KMS-11 (cell line): Measurements from ENCODE around the gene MYT1.

Source experiments
- H2AFZ ChIP-seq: fragments of 200-600 bp; sonication (generic); 2 replicates; pipeline ENCODE4 v1.6.1; 2016; ENCODE audit warnings: antibody characterized with exemption, mixed run types, low read depth
- H3K27ac ChIP-seq: fragments of 200-600 bp; sonication (generic); 2 replicates; pipeline ENCODE4 v1.6.1; 2016; ENCODE audit warnings: mild to moderate bottlenecking, mixed run types
- H3K27me3 ChIP-seq: fragments of 200-600 bp; sonication (generic); 2 replicates; pipeline ENCODE4 v1.6.1; 2017; ENCODE audit warnings: mild to moderate bottlenecking, low read depth, mixed run types, moderate library complexity; ENCODE audit not compliant: insufficient read depth
- H3K36me3 ChIP-seq: fragments of 200-600 bp; sonication (generic); 2 replicates; pipeline ENCODE4 v1.6.1; 2017; ENCODE audit warnings: mild to moderate bottlenecking, mixed run types; ENCODE audit not compliant: insufficient read depth
- H3K4me1 ChIP-seq: fragments of 200-600 bp; sonication (generic); 2 replicates; pipeline ENCODE4 v1.6.1; 2016; ENCODE audit warnings: mild to moderate bottlenecking, low read depth, mixed run types; ENCODE audit not compliant: poor library complexity, severe bottlenecking
- H3K4me2 ChIP-seq: fragments of 200-600 bp; sonication (generic); 2 replicates; pipeline ENCODE4 v1.7.0; 2016; ENCODE audit warnings: mild to moderate bottlenecking, mixed run types
- H3K4me3 ChIP-seq: fragments of 200-600 bp; sonication (generic); IDR thresholded peaks from 2 replicates; pipeline ENCODE4 v1.6.1; 2017; ENCODE audit warnings: low read depth, low read length, mixed read lengths; ENCODE audit not compliant: insufficient read depth
- H3K79me2 ChIP-seq: fragments of 200-600 bp; sonication (generic); 2 replicates; pipeline ENCODE4 v1.6.1; 2016; ENCODE audit warnings: low read depth, mixed run types; ENCODE audit not compliant: insufficient read depth
- H3K9ac ChIP-seq: fragments of 200-600 bp; sonication (generic); 2 replicates; pipeline ENCODE4 v1.6.1; 2016; ENCODE audit warnings: mild to moderate bottlenecking, mixed run types
- H4K20me1 ChIP-seq: fragments of 200-600 bp; sonication (generic); 2 replicates; pipeline ENCODE4 v1.6.1; 2016; ENCODE audit warnings: mild to moderate bottlenecking, mixed run types; ENCODE audit not compliant: insufficient read depth
- TF ChIP-seq, protein P1 (sequence below): fragments of 200-600 bp; sonication (generic); conservative IDR thresholded peaks from 2 replicates; pipeline ENCODE4 v1.6.1; 2017; ENCODE audit warnings: low read depth, mild to moderate bottlenecking, antibody characterized with exemption, low read length, moderate library complexity, mixed read lengths

MYT1 gene

DNA sequence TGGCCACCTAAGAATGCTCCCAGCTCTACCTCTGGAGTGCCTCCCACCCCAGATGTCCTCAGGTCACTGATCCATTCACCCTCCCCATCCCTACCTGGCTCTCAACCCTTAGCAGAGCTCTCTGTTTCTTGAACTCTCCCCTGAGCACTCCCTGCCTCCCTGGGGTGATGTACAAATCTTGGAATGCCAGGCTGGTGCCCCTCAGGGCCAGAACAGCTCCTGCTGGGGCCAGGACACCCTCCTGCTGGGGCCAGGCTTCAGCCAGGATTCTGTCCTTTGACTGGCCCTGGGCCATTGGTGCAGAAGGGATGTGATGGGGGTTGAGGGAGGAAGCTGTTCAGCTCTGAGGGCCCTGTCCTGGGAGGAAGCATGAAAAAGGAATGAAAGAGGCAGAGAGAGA lies 30.0 kb downstream of the MYT1 start:
- H2AFZ ChIP-seq = no peak overlapping the region
- no peaks in the 10 kb centered on the region for H3K4me1 ChIP-seq
- TF ChIP-seq, protein P1, sequence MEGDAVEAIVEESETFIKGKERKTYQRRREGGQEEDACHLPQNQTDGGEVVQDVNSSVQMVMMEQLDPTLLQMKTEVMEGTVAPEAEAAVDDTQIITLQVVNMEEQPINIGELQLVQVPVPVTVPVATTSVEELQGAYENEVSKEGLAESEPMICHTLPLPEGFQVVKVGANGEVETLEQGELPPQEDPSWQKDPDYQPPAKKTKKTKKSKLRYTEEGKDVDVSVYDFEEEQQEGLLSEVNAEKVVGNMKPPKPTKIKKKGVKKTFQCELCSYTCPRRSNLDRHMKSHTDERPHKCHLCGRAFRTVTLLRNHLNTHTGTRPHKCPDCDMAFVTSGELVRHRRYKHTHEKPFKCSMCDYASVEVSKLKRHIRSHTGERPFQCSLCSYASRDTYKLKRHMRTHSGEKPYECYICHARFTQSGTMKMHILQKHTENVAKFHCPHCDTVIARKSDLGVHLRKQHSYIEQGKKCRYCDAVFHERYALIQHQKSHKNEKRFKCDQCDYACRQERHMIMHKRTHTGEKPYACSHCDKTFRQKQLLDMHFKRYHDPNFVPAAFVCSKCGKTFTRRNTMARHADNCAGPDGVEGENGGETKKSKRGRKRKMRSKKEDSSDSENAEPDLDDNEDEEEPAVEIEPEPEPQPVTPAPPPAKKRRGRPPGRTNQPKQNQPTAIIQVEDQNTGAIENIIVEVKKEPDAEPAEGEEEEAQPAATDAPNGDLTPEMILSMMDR = no peak
- H3K9ac ChIP-seq = no peak overlapping the region
- H3K27me3 ChIP-seq = peaks cover 94% of the 10 kb centered on the region
- H3K27ac ChIP-seq = no peak overlapping the region
- H3K4me2 ChIP-seq = no peak overlapping the region
- H3K36me3 ChIP-seq = no peaks in the 10 kb centered on the region
- no peaks in the 10 kb centered on the region for H3K79me2 ChIP-seq
- no peak overlapping the region for H3K4me3 ChIP-seq
- H4K20me1 ChIP-seq = no peaks in the 10 kb centered on the region

DNA sequence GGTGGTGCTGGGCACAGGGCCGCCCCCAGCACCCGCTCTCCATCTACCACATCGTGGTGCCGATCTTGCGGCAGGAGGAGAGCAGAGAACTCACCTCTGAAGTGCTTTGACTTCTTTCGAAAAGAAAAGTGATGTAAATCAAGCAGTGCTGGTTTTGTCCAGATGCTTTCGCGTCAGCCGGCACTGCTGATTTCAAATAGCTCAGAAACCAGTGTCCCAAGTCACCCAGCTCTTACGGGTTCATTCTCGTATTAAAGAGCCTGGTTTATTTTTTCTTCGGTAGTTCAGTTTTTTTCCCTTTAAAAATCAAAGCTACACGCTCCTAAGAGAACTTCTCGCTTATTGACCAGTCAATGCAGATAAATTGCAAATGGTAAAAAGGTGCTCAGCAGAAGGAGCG lies 32.1 kb downstream of the MYT1 start:
- Histone ChIP-seq H3K4me2 (no peak overlapping the region), H3K79me2 (no peaks in the 10 kb centered on the region), H3K9ac (no peak overlapping the region), H3K27me3 (peaks cover 96% of the 10 kb centered on the region), H3K4me1 (no peaks in the 10 kb centered on the region), H3K4me3 (no peak overlapping the region), H4K20me1 (no peaks in the 10 kb centered on the region), H3K36me3 (no peaks in the 10 kb centered on the region), H3K27ac (no peak overlapping the region), H2AFZ (no peak overlapping the region)
- TF ChIP-seq, protein P1 = no peak

DNA sequence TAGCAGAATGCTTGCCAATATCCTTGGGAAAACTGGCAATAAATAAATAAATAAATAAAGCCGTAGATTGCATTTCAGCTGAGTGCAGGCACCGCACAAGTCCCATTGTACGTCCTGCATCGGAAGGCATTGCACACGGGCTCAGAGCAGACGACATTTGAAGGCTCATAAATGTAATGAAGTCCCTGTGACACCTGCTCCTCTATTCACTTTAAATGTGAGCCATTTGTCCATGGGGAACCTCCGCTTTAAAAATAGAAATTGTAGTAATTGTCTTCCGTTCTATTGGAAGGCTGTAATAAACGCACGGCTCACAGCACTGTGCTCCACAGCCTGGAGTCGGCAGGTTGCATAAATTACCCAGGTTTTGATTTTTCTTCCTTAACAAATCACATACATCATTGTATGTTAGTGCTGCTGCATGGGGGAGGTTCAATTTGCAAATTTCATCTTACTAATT lies 32.6 kb downstream of the MYT1 start:
- Histone ChIP-seq H3K36me3 (no peaks in the 10 kb centered on the region), H3K27ac (no peak overlapping the region), H2AFZ (no peak overlapping the region), H3K79me2 (no peaks in the 10 kb centered on the region), H3K4me1 (no peaks in the 10 kb centered on the region), H3K27me3 (peaks cover 96% of the 10 kb centered on the region), H4K20me1 (no peaks in the 10 kb centered on the region), H3K4me2 (no peak overlapping the region), H3K9ac (no peak overlapping the region), H3K4me3 (no peak overlapping the region)
- TF ChIP-seq, protein P1 = no peak

DNA sequence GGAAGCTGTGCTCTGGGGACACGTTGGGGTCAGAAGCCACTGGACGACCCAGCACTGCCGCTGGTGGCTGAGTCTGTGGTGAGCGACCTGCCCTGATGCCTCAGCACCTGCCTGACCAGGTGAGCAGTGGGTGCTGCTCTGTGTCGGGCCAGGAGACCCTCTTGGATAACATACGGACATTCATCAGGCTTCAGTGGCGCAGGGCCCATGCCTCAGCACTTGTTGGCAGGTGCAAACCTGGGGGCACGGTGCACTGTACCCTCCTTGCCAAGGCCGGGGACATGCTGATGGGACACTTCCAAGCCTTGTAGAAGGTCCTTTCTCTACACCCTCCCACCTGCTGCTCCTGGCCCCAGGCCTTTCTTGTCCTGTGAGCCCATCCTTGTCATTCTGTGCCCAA lies 34.1 kb downstream of the MYT1 start:
- H2AFZ ChIP-seq = no peak overlapping the region
- TF ChIP-seq, protein P1 = no peak
- H3K36me3 ChIP-seq = no peaks in the 10 kb centered on the region
- H4K20me1 ChIP-seq = no peaks in the 10 kb centered on the region
- no peak overlapping the region for H3K4me2 ChIP-seq
- H3K27me3 ChIP-seq = peaks cover 96% of the 10 kb centered on the region
- H3K4me1 ChIP-seq = no peaks in the 10 kb centered on the region
- no peak overlapping the region for H3K27ac ChIP-seq
- H3K79me2 ChIP-seq = no peaks in the 10 kb centered on the region
- H3K4me3 ChIP-seq = no peak overlapping the region
- no peak overlapping the region for H3K9ac ChIP-seq
